Neural cell (in vitro differentiated cells): ENCODE results near the gene LRR1.

ENCODE experiments used
- EP300 ChIP-seq: fragments of 450-650 bp; conservative IDR thresholded peaks from 2 replicates; pipeline ENCODE4 v1.6.1; 2014; ENCODE audit warnings: antibody characterized with exemption, mild to moderate bottlenecking, moderate library complexity; ENCODE audit not compliant: poor library complexity, severe bottlenecking
- EZH2 ChIP-seq: fragments of 200-600, 300-800 bp; shearing (Covaris generic), sonication (generic); IDR thresholded peaks from 2 replicates; pipeline ENCODE4 v1.6.1; 2014; ENCODE audit warnings: antibody characterized with exemption, low read length, borderline replicate concordance, mild to moderate bottlenecking; ENCODE audit not compliant: insufficient read depth, poor library complexity, severe bottlenecking
- MXI1 ChIP-seq: fragments of 450-650 bp; conservative IDR thresholded peaks from 2 replicates; pipeline ENCODE4 v1.6.1; 2014; ENCODE audit warnings: antibody characterized with exemption, mild to moderate bottlenecking; ENCODE audit not compliant: poor library complexity, severe bottlenecking
- POLR2AphosphoS5 ChIP-seq: IDR thresholded peaks from 2 replicates; pipeline ENCODE4 v1.6.1; 2012
- RAD21 ChIP-seq: fragments of 450-650 bp; conservative IDR thresholded peaks from 2 replicates; pipeline ENCODE4 v1.6.1; 2014; ENCODE audit warnings: antibody characterized with exemption, mild to moderate bottlenecking, moderate library complexity
- SMC3 ChIP-seq: fragments of 450-650 bp; conservative IDR thresholded peaks from 2 replicates; pipeline ENCODE4 v1.6.1; 2014; ENCODE audit warnings: antibody characterized with exemption, mild to moderate bottlenecking, moderate library complexity; ENCODE audit not compliant: poor library complexity
- TAF1 ChIP-seq: IDR thresholded peaks from 2 replicates; pipeline ENCODE4 v1.6.1; 2012; ENCODE audit warnings: low read depth
- TF ChIP-seq, protein P1 (sequence below): fragments of 450-650 bp; IDR thresholded peaks from 2 replicates; pipeline ENCODE4 v1.5.1; 2014; ENCODE audit warnings: antibody characterized with exemption, mild to moderate bottlenecking, moderate library complexity; ENCODE audit not compliant: poor library complexity, severe bottlenecking
- TF ChIP-seq, protein P2 (sequence below): IDR thresholded peaks from 2 replicates; pipeline ENCODE4 v1.6.1; 2012; ENCODE audit warnings: borderline replicate concordance

DNA sequence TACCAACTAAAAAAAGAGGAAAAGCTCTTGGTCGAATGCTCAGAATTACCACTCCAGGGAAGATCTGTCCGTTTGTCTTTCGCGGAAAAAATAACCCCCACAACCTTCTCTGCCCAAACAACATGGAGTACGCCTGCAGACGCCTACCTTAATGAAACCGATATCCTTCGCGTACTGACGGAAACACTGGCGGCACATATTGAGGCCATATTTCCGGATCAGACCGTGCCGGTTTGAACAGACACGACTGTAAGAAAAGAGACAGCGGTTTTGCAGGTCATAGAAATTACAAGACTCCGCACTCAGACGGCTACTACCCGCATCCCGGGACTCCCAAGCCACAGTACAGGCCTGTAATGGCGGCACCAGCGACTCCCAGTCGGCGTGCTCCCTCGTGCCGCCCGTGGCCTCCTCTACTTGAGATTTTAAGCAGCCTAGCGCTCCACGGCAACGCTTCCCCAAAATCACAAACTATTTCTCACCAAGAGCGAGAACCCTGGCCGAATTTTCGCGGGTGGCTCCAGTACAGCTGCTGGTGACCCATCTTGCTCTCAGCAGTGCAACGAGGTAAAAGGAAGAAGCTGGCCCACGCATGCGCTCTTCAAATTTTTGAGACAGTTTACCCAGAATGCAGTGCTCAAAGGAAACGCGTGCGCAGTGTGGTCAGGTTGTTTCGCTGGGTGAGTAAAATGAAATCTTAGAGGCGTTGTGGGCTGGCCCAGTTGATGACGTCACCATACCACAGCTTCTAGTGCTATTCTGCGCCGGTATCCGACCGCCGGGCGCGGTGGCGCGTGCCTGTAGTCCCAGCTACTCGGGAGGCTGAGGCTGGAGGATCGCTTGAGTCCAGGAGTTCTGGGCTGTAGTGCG, 12.7 kb upstream of the LRR1 start, which contains the start of gene RPS29:
- TF ChIP-seq, protein P1, sequence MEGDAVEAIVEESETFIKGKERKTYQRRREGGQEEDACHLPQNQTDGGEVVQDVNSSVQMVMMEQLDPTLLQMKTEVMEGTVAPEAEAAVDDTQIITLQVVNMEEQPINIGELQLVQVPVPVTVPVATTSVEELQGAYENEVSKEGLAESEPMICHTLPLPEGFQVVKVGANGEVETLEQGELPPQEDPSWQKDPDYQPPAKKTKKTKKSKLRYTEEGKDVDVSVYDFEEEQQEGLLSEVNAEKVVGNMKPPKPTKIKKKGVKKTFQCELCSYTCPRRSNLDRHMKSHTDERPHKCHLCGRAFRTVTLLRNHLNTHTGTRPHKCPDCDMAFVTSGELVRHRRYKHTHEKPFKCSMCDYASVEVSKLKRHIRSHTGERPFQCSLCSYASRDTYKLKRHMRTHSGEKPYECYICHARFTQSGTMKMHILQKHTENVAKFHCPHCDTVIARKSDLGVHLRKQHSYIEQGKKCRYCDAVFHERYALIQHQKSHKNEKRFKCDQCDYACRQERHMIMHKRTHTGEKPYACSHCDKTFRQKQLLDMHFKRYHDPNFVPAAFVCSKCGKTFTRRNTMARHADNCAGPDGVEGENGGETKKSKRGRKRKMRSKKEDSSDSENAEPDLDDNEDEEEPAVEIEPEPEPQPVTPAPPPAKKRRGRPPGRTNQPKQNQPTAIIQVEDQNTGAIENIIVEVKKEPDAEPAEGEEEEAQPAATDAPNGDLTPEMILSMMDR = no peak
- peak; percentile 98 for TF ChIP-seq POLR2AphosphoS5
- TF ChIP-seq EZH2 = no peak
- peak; percentile 12 for TF ChIP-seq SMC3
- TF ChIP-seq TAF1 = peak; percentile 94
- no peak for TF ChIP-seq RAD21
- TF ChIP-seq, protein P2, sequence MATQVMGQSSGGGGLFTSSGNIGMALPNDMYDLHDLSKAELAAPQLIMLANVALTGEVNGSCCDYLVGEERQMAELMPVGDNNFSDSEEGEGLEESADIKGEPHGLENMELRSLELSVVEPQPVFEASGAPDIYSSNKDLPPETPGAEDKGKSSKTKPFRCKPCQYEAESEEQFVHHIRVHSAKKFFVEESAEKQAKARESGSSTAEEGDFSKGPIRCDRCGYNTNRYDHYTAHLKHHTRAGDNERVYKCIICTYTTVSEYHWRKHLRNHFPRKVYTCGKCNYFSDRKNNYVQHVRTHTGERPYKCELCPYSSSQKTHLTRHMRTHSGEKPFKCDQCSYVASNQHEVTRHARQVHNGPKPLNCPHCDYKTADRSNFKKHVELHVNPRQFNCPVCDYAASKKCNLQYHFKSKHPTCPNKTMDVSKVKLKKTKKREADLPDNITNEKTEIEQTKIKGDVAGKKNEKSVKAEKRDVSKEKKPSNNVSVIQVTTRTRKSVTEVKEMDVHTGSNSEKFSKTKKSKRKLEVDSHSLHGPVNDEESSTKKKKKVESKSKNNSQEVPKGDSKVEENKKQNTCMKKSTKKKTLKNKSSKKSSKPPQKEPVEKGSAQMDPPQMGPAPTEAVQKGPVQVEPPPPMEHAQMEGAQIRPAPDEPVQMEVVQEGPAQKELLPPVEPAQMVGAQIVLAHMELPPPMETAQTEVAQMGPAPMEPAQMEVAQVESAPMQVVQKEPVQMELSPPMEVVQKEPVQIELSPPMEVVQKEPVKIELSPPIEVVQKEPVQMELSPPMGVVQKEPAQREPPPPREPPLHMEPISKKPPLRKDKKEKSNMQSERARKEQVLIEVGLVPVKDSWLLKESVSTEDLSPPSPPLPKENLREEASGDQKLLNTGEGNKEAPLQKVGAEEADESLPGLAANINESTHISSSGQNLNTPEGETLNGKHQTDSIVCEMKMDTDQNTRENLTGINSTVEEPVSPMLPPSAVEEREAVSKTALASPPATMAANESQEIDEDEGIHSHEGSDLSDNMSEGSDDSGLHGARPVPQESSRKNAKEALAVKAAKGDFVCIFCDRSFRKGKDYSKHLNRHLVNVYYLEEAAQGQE = peak; percentile 95
- TF ChIP-seq MXI1 = peak; percentile 95
- peak; percentile 41 for TF ChIP-seq EP300
